Mesenchymal stem cell (in vitro differentiated cells and primary cell): ENCODE data around the gene NSUN4.
A peak's percentile ranks its signal among the peaks of the same experiment; 100 is the strongest.

ENCODE experiments used
- DNase-seq: peaks from one replicate; pipeline ENCODE4 v3.0.0-alpha.2; 2013
- H2AFZ ChIP-seq: one replicate; pipeline ENCODE4 v1.6.1; 2013; ENCODE audit warnings: low read depth, mild to moderate bottlenecking, control low read depth, inconsistent platforms, low read length, moderate library complexity
- H2AK5ac ChIP-seq: 2 replicates; pipeline ENCODE4 v1.6.1; 2013; ENCODE audit warnings: low read length, moderate library complexity, mild to moderate bottlenecking, inconsistent platforms; ENCODE audit not compliant: severe bottlenecking
- H2BK120ac ChIP-seq: one replicate; pipeline ENCODE4 v1.6.1; 2013; ENCODE audit warnings: low read depth, mild to moderate bottlenecking, inconsistent platforms, low read length, moderate library complexity
- H2BK12ac ChIP-seq, 2 experiments: one replicate each; pipeline ENCODE4 v1.6.1; 2013; ENCODE audit warnings: inconsistent platforms in 2 of 2, low read length in 2 of 2, mild to moderate bottlenecking in 2 of 2, moderate library complexity in 2 of 2, control low read depth in 1 of 2
- H2BK15ac ChIP-seq: one replicate; pipeline ENCODE4 v1.6.1; 2013; ENCODE audit warnings: mild to moderate bottlenecking, low read depth, inconsistent platforms; ENCODE audit not compliant: poor library complexity, severe bottlenecking
- H2BK5ac ChIP-seq: 2 replicates; pipeline ENCODE4 v1.6.1; 2013; ENCODE audit warnings: low read depth, mild to moderate bottlenecking, low read length, control low read depth, inconsistent platforms; ENCODE audit not compliant: poor library complexity, severe bottlenecking
- H3K14ac ChIP-seq, 2 experiments: one replicate each; pipeline ENCODE4 v1.6.1; 2013; ENCODE audit warnings: inconsistent platforms in 2 of 2, low read length in 2 of 2, control low read depth in 1 of 2, mild to moderate bottlenecking in 1 of 2, moderate library complexity in 1 of 2
- H3K18ac ChIP-seq, 2 experiments: one replicate each; pipeline ENCODE4 v1.6.1; 2013; ENCODE audit warnings: inconsistent platforms in 2 of 2, low read length in 2 of 2, control low read depth in 1 of 2, low read depth in 1 of 2, mild to moderate bottlenecking in 1 of 2
- H3K23ac ChIP-seq, 2 experiments: one replicate each; pipeline ENCODE4 v1.6.1; 2013; ENCODE audit warnings: inconsistent platforms in 2 of 2, low read length in 2 of 2, mild to moderate bottlenecking in 2 of 2, moderate library complexity in 2 of 2, control low read depth in 1 of 2
- H3K27ac ChIP-seq: 2 replicates; pipeline ENCODE4 v1.5.1; 2013; ENCODE audit warnings: mild to moderate bottlenecking, moderate library complexity, low read length, control low read depth, inconsistent platforms; ENCODE audit not compliant: poor library complexity, severe bottlenecking
- H3K27me3 ChIP-seq, 2 experiments: 2 replicates each; pipeline versions ENCODE4 v1.6.1 to v1.7.0; 2013; ENCODE audit warnings: low read length in 2 of 2, mild to moderate bottlenecking in 2 of 2, moderate library complexity in 2 of 2, control low read depth in 1 of 2, inconsistent platforms in 1 of 2; ENCODE audit not compliant: control insufficient read depth in 1 of 2, insufficient read depth in 1 of 2
- H3K36me3 ChIP-seq, 2 experiments: 2 replicates each; pipeline versions ENCODE4 v1.6.1 to v1.7.0; 2013; ENCODE audit warnings: low read length in 2 of 2, control low read depth in 1 of 2, inconsistent platforms in 1 of 2, low read depth in 1 of 2, mild to moderate bottlenecking in 1 of 2; ENCODE audit not compliant: insufficient read depth in 2 of 2, control insufficient read depth in 1 of 2
- H3K4ac ChIP-seq, 2 experiments: one replicate each; pipeline ENCODE4 v1.6.1; 2013; ENCODE audit warnings: inconsistent platforms in 2 of 2, low read length in 2 of 2, mild to moderate bottlenecking in 2 of 2, moderate library complexity in 2 of 2, control low read depth in 1 of 2, low read depth in 1 of 2
- H3K4me1 ChIP-seq: 2 replicates; pipeline ENCODE4 v1.6.1; 2013; ENCODE audit warnings: low read depth, low read length, control low read depth; ENCODE audit not compliant: control insufficient read depth, insufficient read depth
- H3K4me2 ChIP-seq: 2 replicates; pipeline ENCODE4 v1.6.1; 2013; ENCODE audit warnings: low read length, mild to moderate bottlenecking, inconsistent platforms; ENCODE audit not compliant: poor library complexity, severe bottlenecking
- H3K4me3 ChIP-seq, 2 experiments: 2 replicates each; pipeline versions ENCODE4 v1.5.1 to v1.7.0; 2013; ENCODE audit warnings: low read length in 2 of 2, mild to moderate bottlenecking in 2 of 2, control low read depth in 1 of 2, low read depth in 1 of 2; ENCODE audit not compliant: insufficient read depth in 1 of 2
- H3K79me1 ChIP-seq: replicated peaks from 2 replicates; pipeline ENCODE4 v1.6.1; 2013; ENCODE audit warnings: mild to moderate bottlenecking, control low read depth, low read length, inconsistent platforms; ENCODE audit not compliant: poor library complexity, severe bottlenecking
- H3K9ac ChIP-seq: 2 replicates; pipeline ENCODE4 v1.7.0; 2013; ENCODE audit warnings: mild to moderate bottlenecking, low read length, moderate library complexity
- H3K9me3 ChIP-seq: 2 replicates; pipeline ENCODE4 v1.7.0; 2013; ENCODE audit warnings: mild to moderate bottlenecking, low read length; ENCODE audit not compliant: control insufficient read depth
- H4K8ac ChIP-seq: one replicate; pipeline ENCODE4 v1.6.1; 2013; ENCODE audit warnings: inconsistent platforms, mild to moderate bottlenecking, low read length, moderate library complexity
- H4K91ac ChIP-seq: one replicate; pipeline ENCODE4 v1.6.1; 2013; ENCODE audit warnings: mild to moderate bottlenecking, low read length, inconsistent platforms
- WGBS: methylation state at CpG from one replicate; pipeline ENCODE4 v1.1.7; 2013; ENCODE audit warnings: mixed read lengths; 5-methylcytosine and 5-hydroxymethylcytosine counted together

The NSUN4 gene

DNA sequence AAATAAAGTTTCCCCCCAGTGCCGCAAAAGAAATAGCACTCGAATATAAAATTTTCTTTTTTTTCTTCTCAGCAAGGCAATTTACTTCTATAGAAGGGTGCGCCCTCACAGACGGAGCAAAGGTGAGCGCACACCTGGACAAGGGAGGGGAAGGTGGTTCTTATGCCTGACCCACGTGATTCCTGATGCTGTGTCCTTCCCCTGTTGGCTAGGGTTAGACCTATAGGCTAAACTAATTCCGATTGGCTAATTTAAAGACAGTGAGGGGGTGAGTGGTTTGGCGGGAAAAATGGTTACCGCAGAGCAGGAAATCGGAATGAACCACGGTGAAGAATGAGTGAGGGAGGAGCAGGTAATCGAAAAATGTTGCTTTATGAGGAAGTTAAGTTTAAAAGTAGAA lies 52.9 kb downstream of the NSUN4 start:
- Histone ChIP-seq H2BK12ac (no peak overlapping the region), H2AK5ac (no peak overlapping the region), H3K27me3 (peaks cover 32 to 35% of the 10 kb centered on the region in 2 experiments), H3K4ac (no peak overlapping the region), H3K36me3 (no peaks in the 10 kb centered on the region), H3K9ac (no peak overlapping the region), H3K4me3 (no peak overlapping the region), H3K18ac (no peak overlapping the region), H4K8ac (no peak overlapping the region), H3K23ac (no peak overlapping the region), H2BK5ac (no peak overlapping the region), H3K27ac (no peak overlapping the region), H3K79me1 (no peaks in the 10 kb centered on the region), H2AFZ (no peak overlapping the region), H3K14ac (no peak overlapping the region), H3K4me2 (no peak overlapping the region), H3K4me1 (peaks cover 9% of the 10 kb centered on the region), H2BK15ac (no peak overlapping the region), H4K91ac (no peak overlapping the region), H2BK120ac (no peak overlapping the region), H3K9me3 (peaks cover 22% of the 10 kb centered on the region)
- no peak for DNase-seq
- WGBS, result 88% methylated on average over 9 of the region's 12 CpGs

DNA sequence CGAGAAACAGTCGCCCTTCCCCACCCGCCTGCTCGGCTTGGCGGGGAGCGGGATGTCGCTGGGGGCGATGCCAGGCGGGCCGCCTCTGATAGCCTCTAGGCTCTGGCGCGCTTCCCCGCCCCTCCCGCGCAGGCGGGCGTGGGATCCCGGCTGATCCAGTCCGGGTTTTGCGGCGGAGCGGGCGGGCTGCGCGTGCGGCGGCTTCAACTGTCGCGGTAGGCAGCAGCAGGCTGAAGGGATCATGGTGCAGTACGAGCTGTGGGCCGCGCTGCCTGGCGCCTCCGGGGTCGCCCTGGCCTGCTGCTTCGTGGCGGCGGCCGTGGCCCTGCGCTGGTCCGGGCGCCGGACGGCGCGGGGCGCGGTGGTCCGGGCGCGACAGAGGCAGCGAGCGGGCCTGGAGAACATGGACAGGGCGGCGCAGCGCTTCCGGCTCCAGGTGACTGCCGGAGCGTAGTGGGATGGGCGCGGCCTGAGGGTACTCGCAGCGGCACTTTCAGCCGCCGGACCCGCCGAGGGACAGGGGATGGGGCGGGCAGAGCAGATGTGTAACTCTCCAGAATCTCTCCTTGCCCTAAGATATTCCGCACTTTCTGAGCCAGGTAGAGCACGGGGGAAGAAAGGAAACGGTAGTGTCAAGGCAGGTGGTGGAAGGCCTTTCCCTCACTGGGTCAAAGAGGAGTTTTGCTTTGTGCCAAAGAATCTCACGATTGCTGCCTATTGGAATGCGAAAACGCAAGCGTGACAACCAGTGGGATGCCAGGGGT lies 53.7 kb downstream of the NSUN4 start, which contains the start of gene FAAH:
TSS of gene FAAH (plus strand) at position 210 of the 764 bp plus-strand sequence. CDS start at position 242, 32 bp downstream.
- Histone ChIP-seq H2AK5ac (no peak within 1 kb of the TSS), H3K27ac (no peak within 1 kb of the TSS), H2BK5ac (no peak within 1 kb of the TSS), H3K23ac (peak within 1 kb of the TSS in 1 of 2 experiments; percentile 63), H3K36me3 (no peaks in the 10 kb centered on the region), H2BK15ac (no peak within 1 kb of the TSS), H4K91ac (peak within 1 kb of the TSS; percentile 15), H3K4me2 (peak within 1 kb of the TSS; percentile 85), H3K79me1 (no peaks in the 10 kb centered on the region), H2BK12ac (no peak within 1 kb of the TSS), H3K9ac (peak within 1 kb of the TSS; percentile 20), H3K4me3 (peak within 1 kb of the TSS; percentile 61 to 64), H3K14ac (peak within 1 kb of the TSS in 1 of 2 experiments; percentile 21), H3K9me3 (peaks cover 22% of the 10 kb centered on the region), H3K18ac (peak within 1 kb of the TSS; percentile 50 to 70), H2BK120ac (peak within 1 kb of the TSS; percentile 34), H3K4ac (no peak within 1 kb of the TSS), H3K4me1 (peaks cover 9% of the 10 kb centered on the region), H4K8ac (peak within 1 kb of the TSS; percentile 80), H2AFZ (peak within 1 kb of the TSS; percentile 93), H3K27me3 (peaks cover 37 to 41% of the 10 kb centered on the region in 2 experiments)
- WGBS, result 4% methylated on average over 66 of the region's 75 CpGs
- peak; percentile 59 for DNase-seq

DNA sequence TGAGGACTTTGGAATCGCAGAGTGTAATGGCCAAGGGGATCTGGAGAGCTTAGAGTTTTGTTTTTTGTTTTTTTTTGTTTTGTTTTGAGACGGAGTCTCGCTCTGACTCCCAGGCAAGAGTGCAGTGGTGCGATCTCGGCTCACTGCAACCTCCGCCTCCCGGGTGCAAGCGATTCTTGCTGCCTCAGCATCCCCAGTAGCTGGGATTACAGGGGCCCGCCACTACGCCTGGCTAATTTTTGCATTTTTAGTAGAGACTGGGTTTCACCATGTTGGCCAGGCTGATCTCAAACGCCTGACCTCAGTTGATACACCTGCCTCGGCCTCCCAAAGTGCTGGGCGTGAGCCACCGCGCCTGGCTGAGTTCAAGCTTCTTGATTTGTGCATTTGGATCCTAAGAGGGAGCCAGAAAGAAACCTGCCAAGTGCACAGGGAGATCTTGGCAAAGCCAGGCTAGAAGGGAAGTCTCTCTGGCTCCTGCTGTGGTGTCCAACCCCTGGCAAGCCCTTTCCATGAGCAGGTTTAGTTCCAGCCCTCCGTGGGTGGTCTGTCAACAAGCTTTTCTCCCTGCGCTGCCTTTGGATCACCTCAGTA lies 54.4 kb downstream of the NSUN4 start:
- H3K18ac ChIP-seq, result no peak overlapping the region
- H3K9ac ChIP-seq, result peak overlapping the region; percentile 20
- no peak overlapping the region for H2BK15ac ChIP-seq
- H3K27ac ChIP-seq, result no peak overlapping the region
- H2BK5ac ChIP-seq, result no peak overlapping the region
- DNase-seq, result no peak
- no peak overlapping the region for H2BK12ac ChIP-seq
- no peak overlapping the region for H2BK120ac ChIP-seq
- peaks cover 38 to 44% of the 10 kb centered on the region in 2 experiments for H3K27me3 ChIP-seq
- H3K4me1 ChIP-seq, result peaks cover 9% of the 10 kb centered on the region
- H2AK5ac ChIP-seq, result no peak overlapping the region
- no peak overlapping the region for H4K8ac ChIP-seq
- H3K9me3 ChIP-seq, result peaks cover 22% of the 10 kb centered on the region
- no peak overlapping the region for H3K23ac ChIP-seq
- H3K4me2 ChIP-seq, result no peak overlapping the region
- H4K91ac ChIP-seq, result no peak overlapping the region
- H2AFZ ChIP-seq, result no peak overlapping the region
- WGBS, result 42% methylated on average over 17 of the region's 17 CpGs
- H3K79me1 ChIP-seq, result no peaks in the 10 kb centered on the region
- peak overlapping the region in 1 of 2 experiments; percentile 61 for H3K4me3 ChIP-seq
- H3K36me3 ChIP-seq, result no peaks in the 10 kb centered on the region
- no peak overlapping the region for H3K4ac ChIP-seq
- H3K14ac ChIP-seq, result no peak overlapping the region
